ENCODE data around the gene FAM156A. TPM values are rescaled to one million over a fixed set of nuclear protein-coding genes. Genes with fewer than 3 reads are reported as not detected.
A peak's percentile ranks its signal among the peaks of the same experiment; 100 is the strongest.
"Not testable (repeated sequence)": the region's sequence is repeated elsewhere in the genome, so short reads cannot be mapped to it uniquely, and the experiment has no call there.

FAM156A gene
- total RNA-seq, 3 donors from 2014 or later: 17.0 to 22.4 (median 22.2) TPM

DNA sequence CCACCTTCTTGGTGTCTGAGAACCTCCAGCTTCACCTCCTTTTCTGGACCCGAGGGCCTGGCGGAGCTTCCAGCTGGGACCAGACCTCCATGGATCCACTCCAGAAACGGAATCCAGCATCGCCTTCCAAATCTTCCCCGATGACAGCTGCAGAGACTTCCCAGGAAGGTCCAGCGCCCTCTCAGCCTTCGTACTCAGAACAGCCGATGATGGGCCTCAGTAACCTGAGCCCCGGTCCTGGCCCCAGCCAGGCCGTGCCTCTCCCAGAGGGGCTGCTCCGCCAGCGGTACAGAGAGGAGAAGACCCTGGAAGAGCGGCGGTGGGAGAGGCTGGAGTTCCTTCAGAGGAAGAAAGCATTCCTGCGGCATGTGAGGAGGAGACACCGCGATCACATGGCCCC, 51.2 kb downstream of the FAM156A start:
- intact Hi-C loops (cut with DNase I, micrococcal nuclease); ATAC-seq; H3K4me1 ChIP-seq (ENCODE audit: low read depth); H3K4me3 ChIP-seq; H3K9me3 ChIP-seq; DNase-seq; H3K36me3 ChIP-seq (ENCODE audit: low read depth): not testable (repeated sequence)

DNA sequence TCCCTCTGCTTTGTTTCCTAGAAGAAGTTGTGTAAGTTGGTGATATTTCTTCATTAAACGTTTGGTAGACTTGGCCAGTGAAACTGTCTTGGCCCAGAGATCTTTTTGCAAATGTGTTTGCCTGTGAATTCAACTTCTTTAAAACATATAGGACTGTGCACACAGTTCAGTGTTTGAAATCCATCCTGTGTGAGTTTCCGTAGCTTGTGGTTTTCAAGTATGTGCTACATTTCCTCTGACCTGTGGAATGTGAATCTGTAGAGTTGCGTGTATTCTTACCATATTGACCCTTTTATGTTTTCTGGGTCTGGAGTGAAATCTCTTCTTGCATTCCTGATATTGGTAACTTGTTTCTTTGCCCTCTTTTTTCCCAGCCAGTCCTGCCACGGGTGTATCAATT, 52.2 kb downstream of the FAM156A start:
- H3K4me3 ChIP-seq; DNase-seq; H3K36me3 ChIP-seq (ENCODE audit: low read depth); ATAC-seq; H3K4me1 ChIP-seq (ENCODE audit: low read depth); intact Hi-C loops (cut with DNase I, micrococcal nuclease); H3K9me3 ChIP-seq: not testable (repeated sequence)

DNA sequence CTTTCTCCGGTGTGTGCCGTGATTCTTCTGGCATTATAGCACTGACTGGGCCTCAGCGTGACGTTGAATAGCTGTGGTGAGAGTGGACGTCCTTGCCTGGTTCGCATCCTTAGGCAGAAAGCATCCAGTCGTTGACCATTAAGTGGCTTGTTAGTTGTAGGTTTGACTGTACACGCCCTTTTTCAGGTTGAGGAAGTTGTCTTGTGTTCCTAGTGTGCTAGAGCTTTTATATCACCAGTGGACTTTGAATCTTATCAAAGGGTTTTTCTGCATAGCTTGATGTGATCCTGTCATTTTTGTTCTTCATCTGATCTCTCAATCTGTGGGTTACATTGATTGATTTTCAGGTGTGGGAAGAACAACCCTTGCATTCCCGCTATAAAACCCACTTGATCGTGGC, 52.8 kb downstream of the FAM156A start:
- intact Hi-C loops (cut with DNase I, micrococcal nuclease); H3K4me3 ChIP-seq; H3K36me3 ChIP-seq (ENCODE audit: low read depth); H3K9me3 ChIP-seq; DNase-seq; H3K4me1 ChIP-seq (ENCODE audit: low read depth): not testable (repeated sequence)
- peak; percentile 88 for ATAC-seq

Other genes with a start within 250 kb of the FAM156A start
- not detected for gene SSX2B, start 207.3 kb downstream of the FAM156A start, total RNA-seq
- gene SPANXN5, start 161.1 kb downstream of the FAM156A start, total RNA-seq: not detected
- not detected for gene XAGE5, start 147.2 kb downstream of the FAM156A start, total RNA-seq
- gene XAGE3, start 90.4 kb downstream of the FAM156A start, total RNA-seq: not detected
- gene FAM156B, start 61.2 kb downstream of the FAM156A start, total RNA-seq: 10 to 100 TPM; 11.7 to 17.0 (median 15.6) TPM
- gene GPR173, start 90.3 kb upstream of the FAM156A start, total RNA-seq: 1 to 10 TPM in 2 of 3 donors, under 1 TPM in 1; 0.38 to 2.2 (median 1.3) TPM
- gene TSPYL2, start 123.8 kb upstream of the FAM156A start, total RNA-seq: 10 to 100 TPM in 2 of 3 donors, 1 to 10 TPM in 1; 6.7 to 78.7 (median 10.4) TPM
- 10 to 100 TPM; 10.5 to 18.5 (median 15.7) TPM for gene KANTR, start 135.6 kb upstream of the FAM156A start, total RNA-seq